GM18526 (cell line): Measurements from ENCODE around the gene EBF3.

Source experiments
- POLR2A ChIP-seq: IDR thresholded peaks from 3 replicates; pipeline ENCODE4 v1.6.1; 2011; ENCODE audit not compliant: insufficient read length; ENCODE audit errors: extremely low read depth

EBF3 gene

DNA sequence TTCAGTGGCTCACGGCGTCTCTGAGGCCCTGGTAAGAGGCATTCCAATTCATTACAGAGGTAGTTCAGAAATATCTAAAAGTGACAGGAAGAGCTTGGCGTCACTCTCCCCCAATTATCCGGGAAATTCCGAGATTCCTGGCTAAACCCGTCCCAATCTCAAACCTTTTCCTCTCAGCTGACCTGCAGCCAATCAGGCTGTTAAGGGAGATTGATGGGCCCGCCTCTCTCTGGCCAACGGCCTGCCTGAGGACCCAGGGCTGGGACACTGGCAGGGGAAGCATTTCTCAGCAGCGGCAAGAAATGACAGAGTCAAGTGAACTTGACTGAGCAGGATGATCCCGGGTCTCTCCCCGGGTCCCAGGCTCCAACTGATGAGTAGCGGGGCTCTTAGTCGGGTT is 72.3 kb downstream of the EBF3 start:
- no peak for TF ChIP-seq POLR2A

DNA sequence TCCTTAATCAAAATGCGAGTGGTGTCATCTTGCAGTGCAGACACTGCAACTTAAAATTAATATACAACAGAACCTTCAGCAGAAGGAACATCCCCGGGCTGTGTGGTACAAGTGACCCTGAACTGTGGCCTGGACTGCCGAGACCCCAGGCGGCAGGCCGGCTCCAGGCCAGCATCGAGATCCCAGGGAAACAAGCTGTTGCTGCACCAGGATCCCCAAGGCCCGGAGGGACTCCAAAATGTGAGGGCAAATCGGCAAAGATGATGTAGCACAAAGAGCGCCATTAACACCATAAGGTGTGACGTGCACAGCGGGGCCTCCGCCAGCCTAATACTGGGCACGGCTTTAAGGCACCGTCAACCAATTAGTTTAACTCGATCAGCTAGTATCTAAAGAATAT is 73.9 kb downstream of the EBF3 start:
- TF ChIP-seq POLR2A = no peak

DNA sequence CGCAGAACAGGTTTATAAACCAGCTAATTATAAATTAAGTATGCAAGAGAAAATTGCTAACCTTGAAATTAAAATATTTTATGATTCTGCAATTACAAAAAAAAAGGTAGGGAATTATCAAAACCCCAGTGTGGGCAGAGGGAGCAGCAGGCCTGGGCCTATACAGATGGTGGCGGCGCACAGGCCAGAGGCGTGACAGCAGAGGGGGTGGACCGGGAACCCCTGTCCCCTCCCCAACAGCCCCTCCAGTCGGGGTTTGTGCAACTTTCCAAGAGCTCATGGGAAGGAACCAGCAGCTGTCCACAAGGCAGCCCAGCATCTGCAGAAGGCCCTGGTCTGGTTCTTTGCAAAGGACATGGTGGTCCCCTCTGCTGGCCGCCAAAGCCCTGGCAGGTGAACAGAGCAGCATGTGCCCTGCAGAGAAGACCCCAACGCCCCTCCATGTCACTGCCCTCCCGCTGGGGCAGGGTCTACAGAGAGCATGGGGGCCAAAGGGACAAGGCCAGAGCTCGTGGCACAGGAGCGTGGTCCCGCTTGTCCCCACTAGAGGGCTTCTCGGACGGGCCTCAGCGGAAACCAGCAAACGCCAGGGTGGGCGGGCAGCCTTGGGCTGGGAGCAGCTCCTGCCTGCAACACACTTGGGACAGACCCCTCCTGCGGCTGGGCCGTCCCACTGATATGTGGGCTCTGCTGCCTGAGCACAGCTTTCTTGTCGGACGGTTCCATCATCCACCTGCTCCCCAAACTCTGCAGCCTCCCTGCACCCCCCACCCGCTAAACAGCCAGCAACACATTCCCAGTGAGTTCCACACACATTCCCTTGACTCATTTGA is 75.1 kb downstream of the EBF3 start:
- TF ChIP-seq POLR2A = no peak

DNA sequence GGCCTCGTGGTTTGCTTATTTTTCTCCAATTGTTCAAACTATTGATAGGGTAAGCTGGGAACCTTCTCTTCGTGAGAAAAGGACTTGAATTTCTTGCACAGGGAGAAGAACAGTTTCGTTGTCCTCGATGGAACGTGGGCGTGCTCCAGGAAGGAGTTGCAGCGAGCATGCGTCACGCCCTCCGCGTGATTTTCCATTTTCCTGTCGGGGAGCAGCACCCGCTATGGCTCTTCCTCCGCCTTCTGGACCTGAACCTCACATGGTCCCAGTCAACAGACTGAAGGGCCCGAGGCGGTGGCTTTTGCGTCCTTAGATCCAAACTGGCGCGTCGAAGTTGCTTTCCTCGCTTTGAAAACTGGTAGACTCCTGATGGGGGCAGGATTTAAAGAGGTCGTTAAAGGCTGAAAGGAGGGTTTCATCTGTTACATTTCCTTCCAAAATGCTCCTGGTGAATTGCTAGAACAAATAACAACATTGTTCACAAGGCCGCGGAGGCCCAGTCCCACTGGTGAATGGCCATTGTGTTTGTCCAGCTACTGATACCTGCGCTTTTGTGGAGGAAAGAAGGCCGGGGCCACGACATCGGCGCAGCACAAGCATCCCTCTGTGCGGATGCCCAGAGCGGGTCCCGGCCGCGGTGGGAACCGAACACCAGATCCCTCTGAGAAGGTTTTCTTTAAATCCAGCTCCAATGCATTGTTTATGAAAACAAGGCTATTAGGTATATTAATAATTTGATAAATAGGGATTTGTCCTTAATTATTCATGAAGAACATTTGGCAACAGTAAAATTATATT is 75.9 kb downstream of the EBF3 start:
- no peak for TF ChIP-seq POLR2A

DNA sequence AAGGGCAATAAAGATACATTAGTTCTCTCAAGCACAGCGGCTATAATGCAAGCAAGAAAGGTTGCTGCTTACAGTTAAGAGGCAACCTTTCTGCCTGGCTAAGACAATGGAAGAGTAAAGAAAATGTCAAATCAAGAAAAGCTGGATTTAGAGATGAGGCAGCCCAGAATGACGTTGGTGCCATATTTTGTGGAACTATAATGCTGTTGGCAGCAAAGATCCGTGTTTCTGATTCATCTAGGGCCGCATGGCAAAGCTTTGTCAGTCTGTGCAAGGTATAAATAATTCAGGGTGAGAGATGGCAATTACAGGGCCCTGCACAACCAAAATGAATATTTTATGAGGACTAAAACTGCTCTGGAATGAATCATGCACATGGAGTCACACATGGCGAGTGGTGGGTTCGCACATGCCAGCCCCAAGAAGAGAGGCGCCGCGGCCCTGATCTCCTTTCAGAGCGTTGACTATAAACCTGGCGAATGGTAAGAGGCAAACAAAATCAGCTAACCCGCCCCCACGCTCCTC is 76.6 kb downstream of the EBF3 start:
- no peak for TF ChIP-seq POLR2A

DNA sequence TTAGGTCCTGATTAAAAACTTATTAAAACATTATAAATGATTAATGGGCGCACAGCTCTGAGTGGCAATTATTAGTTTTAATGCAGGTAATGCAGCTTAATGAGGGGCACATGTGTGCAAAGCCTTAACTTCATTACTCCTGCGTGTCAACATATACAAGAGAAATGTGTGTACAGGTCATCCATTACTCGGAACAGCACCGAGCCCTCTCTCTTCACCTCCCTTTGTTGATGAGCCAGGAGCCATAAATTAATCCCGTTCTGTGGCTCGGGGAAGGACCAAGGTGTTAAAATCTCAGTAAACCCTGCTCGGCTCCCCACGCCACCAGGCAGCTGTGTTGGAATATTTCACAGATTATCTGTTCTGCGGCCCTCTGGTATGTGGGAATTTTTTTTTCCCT is 77.8 kb downstream of the EBF3 start:
- no peak for TF ChIP-seq POLR2A

DNA sequence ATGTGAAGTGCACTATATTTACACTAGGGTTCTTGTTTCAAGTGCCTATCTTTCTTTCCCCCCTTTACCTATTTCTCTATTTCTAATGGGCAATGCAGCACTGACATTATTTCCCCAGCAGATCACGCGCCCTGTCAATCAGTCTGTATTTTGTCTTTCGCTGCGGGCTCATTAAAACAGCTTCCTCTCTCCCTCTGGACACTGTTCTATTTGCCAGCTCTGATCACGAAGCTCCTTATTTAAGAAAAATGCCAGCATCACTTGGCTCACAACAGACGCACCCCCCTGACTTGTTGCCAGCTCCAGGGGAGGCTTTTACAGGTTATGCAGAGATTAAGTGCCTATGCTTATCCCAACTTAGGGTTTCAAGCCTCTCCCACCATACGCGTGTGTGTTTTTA is 78.5 kb downstream of the EBF3 start:
- no peak for TF ChIP-seq POLR2A

DNA sequence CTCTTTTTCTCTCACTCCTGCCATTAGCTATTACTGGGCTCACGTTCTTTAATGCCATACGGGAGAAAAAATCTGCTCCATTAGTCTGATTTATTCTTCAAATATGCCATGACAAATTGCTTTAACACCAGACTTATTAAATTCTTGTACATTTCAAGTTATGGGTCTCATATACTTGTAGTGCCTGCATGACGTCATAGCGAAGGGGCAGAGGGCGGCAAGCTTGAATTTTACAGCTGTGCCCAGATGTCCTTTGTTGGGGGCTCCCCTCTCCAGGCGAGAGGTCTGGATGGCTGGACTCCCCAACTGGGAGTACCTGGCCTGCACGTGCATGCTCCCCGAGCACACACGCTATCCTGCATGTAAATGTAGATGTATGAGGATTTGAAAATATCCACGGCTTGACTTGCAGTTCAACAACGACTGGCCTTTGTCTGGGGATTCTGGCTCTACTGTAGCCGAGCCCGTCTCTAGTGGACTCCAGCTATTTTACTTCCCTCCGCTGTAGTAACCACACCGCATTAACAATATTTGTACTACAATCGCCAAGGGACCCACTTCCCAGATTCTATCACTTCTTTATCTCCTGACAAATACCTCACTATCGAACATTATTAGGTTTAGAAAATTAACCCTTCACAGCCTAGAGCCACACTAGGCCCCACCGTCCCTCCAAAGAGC is 79.5 kb downstream of the EBF3 start:
- no peak for TF ChIP-seq POLR2A

DNA sequence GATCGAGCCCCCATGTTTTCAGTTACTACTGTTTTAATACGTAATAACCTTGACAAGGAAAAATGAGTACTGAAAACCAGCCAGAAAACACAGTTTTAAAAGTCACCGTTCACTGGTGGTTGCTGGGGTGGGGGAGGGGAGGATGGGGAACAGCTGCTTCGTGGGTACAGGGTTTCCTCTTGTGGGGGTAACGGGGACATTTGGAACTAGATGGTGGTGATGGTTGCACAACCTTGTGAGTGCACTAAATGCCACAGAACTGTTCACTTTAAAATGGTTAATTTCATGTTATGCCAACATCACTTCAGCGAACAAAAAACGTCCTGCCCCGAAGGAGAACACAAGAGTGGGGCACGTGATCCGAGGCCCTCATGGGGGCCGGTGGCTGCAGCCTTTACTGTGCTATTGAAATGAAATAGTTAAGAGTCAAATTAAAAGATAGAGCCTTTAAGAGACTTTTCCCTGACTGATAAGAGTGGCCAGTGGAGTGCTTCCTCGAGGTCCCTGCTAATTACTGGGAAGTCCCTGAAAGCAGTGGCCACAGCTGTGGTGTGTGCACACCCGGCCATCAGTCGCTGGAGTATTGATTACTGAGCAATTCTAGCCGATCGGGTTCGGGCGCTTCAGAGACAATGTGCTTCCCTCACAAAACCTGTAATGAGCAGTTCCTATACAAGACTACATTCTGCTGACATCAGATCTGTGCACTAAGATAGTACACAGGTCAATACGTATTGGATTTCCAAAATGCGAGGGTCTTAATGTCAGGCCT is 80.3 kb downstream of the EBF3 start:
- TF ChIP-seq POLR2A = no peak

DNA sequence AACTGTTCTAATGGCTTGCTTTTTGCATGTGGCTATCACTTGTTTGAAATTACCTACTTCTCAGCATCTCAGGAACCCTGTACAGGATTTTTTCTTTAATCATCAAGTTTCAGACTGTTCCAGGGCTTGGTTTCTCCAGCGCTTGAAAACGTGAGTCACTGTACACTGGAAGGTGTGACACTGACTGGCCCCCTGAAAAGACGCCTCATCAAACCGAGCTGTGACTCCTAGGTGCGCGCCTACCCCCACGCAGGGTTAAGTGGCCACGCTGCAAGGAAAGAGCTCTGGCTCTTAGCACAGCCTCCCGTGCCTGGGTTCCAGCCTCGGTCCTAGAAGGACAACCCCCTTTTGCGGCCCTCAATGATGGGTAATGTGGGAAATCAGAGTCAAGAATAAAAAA is 81.0 kb downstream of the EBF3 start:
- TF ChIP-seq POLR2A = no peak

DNA sequence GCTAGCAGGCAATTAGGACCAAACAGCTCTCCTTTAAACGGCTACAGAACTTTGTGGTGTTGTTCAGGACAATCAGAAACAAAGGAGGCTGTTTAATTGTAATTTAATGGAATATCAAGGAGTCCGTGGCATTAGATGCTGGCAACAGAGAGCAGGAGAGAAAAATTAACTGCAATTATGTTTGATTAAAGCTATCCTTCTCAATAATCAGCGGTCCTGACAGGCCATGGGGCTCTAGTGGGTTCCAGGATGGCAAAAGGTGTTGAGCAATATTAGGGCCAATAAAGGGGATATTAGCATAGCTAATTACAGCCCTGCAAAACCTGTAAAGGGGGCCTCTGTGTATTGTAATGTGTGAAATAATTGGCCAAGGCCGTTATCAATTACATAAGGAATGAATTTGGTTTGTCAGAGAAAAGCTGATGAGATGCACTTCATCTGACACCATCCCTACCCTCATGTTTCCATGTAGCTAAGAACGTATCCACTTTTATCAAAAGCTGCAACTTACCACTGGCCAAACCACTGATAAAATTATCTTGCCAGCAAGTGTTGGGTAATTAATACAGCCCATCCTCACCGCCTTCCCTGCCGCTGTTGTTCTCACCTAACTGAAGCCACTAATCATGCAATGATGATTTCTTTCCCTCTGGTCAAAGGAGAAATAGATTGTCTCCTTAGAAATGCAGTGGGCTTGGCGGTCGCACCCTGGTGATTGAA is 81.6 kb downstream of the EBF3 start:
- no peak for TF ChIP-seq POLR2A

DNA sequence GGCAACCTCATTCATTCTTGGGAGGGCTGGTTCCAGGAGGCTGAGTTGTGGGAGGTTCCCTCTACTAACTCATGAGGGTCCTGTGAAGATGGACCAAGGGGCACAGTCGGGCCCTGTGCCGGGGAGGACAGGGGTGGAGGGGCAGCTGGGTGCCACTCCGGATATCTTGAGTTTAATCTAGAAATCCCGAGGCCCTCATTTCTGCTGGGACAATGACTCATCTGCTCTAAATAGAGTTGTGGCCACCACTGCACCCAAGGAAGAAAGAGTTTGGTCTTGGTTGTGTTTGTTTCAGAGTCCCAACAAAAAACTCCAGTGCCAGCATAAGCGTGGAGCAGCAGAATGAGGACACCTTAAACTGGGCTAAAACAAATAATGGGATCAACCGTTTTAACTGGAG is 82.4 kb downstream of the EBF3 start:
- no peak for TF ChIP-seq POLR2A

DNA sequence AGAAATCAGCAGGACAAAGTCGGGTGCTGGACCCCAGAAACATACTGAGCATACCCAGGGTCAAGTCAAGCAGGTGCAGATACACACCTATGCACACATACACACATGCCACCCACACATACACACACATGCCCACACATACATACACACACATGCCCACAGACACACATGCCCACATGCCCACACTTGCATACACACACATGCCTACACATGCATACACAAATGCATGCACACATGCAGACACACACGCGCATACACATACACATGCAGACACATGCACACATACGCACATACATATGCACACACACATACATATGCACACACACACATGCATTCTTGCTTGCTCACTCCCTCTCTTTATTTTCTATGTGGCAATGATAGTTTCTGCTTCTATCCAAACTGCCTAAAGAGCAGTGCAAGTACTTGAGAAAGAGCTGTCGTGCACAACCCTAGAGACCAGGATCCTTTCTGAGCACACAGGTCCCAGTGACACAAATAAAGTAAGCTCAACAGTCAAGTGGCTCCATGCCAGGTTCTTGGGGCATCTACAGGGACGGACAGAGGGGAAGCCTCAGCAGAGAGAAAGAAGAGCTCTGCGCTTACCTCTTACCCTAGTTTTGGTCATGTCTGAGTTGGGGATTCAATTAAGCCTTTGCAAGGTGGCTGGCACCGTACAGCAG is 83.7 kb downstream of the EBF3 start:
- TF ChIP-seq POLR2A = no peak

DNA sequence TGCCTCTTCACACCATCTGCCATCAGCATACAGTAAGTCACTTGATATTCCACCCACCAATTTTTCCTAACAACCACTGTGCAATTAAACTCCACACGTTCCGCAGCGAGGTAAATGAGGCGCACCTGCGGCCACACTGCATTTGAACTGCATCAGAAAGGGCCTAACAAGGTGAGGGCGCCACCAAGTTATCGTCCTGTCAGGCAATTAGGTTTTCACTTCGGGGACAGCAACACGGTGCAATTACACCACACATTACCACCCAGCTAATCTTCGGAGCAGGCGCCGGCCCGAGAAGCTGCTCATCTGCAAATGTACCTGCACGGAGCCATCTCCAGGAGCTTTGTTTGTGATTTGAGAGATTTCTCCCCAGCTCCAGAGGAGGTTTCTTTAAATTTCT is 84.4 kb downstream of the EBF3 start:
- TF ChIP-seq POLR2A = no peak
